Measurements from ENCODE around the gene SUGP1. TPM values are rescaled to one million over a fixed set of nuclear protein-coding genes. Genes with fewer than 3 reads are reported as not detected.
A peak's percentile ranks its signal among the peaks of the same experiment; 100 is the strongest.

Gene SUGP1
- total and polyA plus RNA-seq, 2 of the 13 experiments (the other 11 are each of a cell fraction or from before 2014, with no cell fraction given), result 21.6 to 25.9 TPM

DNA sequence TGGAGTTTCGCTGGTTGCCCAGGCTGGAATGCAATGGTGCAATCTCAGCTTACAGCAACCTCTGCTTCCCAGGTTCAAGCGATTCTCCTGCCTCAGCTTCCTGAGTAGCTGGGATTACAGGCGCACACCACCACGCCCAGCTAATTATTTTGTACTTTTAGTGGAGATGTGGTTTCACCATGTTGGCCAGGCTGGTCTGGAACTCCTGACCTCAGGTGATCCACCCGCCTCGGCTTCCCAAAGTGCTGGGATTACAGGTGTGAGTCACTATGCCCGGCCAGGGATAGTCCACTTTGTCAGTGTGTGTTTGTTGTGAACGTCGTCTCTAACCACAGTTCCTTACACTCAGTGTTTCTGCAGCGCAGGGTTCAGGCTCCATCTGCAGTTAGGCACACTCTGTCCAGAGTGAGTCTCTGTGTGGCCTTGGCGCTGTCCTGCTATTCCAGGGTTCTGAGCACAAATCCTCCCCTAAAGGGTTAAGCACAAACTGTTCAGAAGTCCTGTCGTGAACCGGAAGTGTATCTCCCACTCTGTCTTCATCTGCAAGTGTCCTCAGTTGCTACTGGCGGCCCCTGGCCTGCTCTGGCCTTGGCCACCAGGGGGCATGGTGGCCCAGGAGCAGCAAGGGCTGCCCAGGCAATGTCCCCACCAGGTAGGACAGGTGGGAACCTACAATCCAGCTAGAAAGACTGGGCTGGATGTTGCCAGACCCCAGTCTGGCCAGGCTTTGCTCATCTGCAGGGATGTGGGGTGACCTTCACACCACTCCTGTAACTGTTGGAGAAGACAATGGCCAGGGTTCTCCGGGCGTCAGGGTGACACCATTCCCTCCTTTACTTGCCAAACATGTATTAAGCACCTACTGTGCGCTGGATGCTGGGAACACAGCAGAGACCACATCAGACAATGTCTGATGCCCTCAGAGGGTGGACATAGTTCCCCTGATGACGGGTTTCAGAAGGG is 46.4 kb upstream of the SUGP1 start (continued):
- TF ChIP-seq, protein P1, sequence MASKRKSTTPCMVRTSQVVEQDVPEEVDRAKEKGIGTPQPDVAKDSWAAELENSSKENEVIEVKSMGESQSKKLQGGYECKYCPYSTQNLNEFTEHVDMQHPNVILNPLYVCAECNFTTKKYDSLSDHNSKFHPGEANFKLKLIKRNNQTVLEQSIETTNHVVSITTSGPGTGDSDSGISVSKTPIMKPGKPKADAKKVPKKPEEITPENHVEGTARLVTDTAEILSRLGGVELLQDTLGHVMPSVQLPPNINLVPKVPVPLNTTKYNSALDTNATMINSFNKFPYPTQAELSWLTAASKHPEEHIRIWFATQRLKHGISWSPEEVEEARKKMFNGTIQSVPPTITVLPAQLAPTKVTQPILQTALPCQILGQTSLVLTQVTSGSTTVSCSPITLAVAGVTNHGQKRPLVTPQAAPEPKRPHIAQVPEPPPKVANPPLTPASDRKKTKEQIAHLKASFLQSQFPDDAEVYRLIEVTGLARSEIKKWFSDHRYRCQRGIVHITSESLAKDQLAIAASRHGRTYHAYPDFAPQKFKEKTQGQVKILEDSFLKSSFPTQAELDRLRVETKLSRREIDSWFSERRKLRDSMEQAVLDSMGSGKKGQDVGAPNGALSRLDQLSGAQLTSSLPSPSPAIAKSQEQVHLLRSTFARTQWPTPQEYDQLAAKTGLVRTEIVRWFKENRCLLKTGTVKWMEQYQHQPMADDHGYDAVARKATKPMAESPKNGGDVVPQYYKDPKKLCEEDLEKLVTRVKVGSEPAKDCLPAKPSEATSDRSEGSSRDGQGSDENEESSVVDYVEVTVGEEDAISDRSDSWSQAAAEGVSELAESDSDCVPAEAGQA (IDR thresholded peaks at IDR 0.05; ENCODE audit: low read depth), result no peak; the same call in 1 of the 2 replicates
- TF ChIP-seq, protein P1 (CRISPR knock-in tag; IDR thresholded peaks at IDR 0.05; ENCODE audit: borderline replicate concordance), result no peak
- TF ChIP-seq ZNF468 (CRISPR knock-in tag; IDR thresholded peaks at IDR 0.05), result no peak
- TF ChIP-seq, protein P2, sequence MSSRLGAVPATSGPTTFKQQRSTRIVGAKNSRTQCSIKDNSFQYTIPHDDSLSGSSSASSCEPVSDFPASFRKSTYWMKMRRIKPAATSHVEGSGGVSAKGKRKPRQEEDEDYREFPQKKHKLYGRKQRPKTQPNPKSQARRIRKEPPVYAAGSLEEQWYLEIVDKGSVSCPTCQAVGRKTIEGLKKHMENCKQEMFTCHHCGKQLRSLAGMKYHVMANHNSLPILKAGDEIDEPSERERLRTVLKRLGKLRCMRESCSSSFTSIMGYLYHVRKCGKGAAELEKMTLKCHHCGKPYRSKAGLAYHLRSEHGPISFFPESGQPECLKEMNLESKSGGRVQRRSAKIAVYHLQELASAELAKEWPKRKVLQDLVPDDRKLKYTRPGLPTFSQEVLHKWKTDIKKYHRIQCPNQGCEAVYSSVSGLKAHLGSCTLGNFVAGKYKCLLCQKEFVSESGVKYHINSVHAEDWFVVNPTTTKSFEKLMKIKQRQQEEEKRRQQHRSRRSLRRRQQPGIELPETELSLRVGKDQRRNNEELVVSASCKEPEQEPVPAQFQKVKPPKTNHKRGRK (CRISPR knock-in tag; IDR thresholded peaks at IDR 0.05), result no peak
- TF ChIP-seq, protein P3, sequence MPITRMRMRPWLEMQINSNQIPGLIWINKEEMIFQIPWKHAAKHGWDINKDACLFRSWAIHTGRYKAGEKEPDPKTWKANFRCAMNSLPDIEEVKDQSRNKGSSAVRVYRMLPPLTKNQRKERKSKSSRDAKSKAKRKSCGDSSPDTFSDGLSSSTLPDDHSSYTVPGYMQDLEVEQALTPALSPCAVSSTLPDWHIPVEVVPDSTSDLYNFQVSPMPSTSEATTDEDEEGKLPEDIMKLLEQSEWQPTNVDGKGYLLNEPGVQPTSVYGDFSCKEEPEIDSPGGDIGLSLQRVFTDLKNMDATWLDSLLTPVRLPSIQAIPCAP (CRISPR knock-in tag; IDR thresholded peaks at IDR 0.05; ENCODE audit: low read depth), result no peak
- peak; percentile 95 for TF ChIP-seq RXRB (CRISPR knock-in tag; IDR thresholded peaks at IDR 0.05; ENCODE audit: borderline replicate concordance)
- no peak for TF ChIP-seq CC2D1A (CRISPR knock-in tag; IDR thresholded peaks at IDR 0.05)
- TF ChIP-seq ZSCAN31 (CRISPR knock-in tag; IDR thresholded peaks at IDR 0.05; ENCODE audit: low read depth), result peak; percentile 34; the same call in 1 of the 2 replicates
- TF ChIP-seq, protein P4, sequence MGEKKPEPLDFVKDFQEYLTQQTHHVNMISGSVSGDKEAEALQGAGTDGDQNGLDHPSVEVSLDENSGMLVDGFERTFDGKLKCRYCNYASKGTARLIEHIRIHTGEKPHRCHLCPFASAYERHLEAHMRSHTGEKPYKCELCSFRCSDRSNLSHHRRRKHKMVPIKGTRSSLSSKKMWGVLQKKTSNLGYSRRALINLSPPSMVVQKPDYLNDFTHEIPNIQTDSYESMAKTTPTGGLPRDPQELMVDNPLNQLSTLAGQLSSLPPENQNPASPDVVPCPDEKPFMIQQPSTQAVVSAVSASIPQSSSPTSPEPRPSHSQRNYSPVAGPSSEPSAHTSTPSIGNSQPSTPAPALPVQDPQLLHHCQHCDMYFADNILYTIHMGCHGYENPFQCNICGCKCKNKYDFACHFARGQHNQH (CRISPR knock-in tag; IDR thresholded peaks at IDR 0.05), result peak; percentile 93
- TF ChIP-seq, protein P5, sequence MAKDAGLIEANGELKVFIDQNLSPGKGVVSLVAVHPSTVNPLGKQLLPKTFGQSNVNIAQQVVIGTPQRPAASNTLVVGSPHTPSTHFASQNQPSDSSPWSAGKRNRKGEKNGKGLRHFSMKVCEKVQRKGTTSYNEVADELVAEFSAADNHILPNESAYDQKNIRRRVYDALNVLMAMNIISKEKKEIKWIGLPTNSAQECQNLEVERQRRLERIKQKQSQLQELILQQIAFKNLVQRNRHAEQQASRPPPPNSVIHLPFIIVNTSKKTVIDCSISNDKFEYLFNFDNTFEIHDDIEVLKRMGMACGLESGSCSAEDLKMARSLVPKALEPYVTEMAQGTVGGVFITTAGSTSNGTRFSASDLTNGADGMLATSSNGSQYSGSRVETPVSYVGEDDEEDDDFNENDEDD (CRISPR knock-in tag; IDR thresholded peaks at IDR 0.05; ENCODE audit: borderline replicate concordance), result peak; percentile 33; the same call in 1 of the 2 replicates
- no peak for TF ChIP-seq SMARCC2 (IDR thresholded peaks at IDR 0.05)
- TF ChIP-seq ZNF678 (CRISPR knock-in tag; IDR thresholded peaks at IDR 0.05), result no peak
- TF ChIP-seq ZNF24 (IDR thresholded peaks at IDR 0.05), result no peak
- TF ChIP-seq ZNF570 (CRISPR knock-in tag; IDR thresholded peaks at IDR 0.05; ENCODE audit: borderline replicate concordance), result no peak
- TF ChIP-seq MTF2 (CRISPR knock-in tag; IDR thresholded peaks at IDR 0.05; ENCODE audit: borderline replicate concordance), result no peak
- TF ChIP-seq ZNF3 (CRISPR knock-in tag; IDR thresholded peaks at IDR 0.05), result no peak
- no peak for TF ChIP-seq U2AF2 (IDR thresholded peaks at IDR 0.05; ENCODE audit: low read depth, low read length)
